Epithelial cell of prostate (primary cell): ENCODE measurements around the gene ETV7.
A peak's percentile ranks its signal among the peaks of the same experiment; 100 is the strongest.

Experiments
- DNase-seq: peaks from one replicate; pipeline ENCODE4 v3.0.0-alpha.2; 2011; ENCODE audit warnings: low read depth, low spot score
- H3K27ac ChIP-seq: fragments of 450-650 bp; 2 replicates; pipeline ENCODE4 v1.5.1; 2017; ENCODE audit warnings: mild to moderate bottlenecking

The ETV7 gene

GRCh38 chr6:36386495-36387439 lies 702 bp downstream of the ETV7 start:
- no peak overlapping the region for H3K27ac ChIP-seq
- no peak for DNase-seq

DNA sequence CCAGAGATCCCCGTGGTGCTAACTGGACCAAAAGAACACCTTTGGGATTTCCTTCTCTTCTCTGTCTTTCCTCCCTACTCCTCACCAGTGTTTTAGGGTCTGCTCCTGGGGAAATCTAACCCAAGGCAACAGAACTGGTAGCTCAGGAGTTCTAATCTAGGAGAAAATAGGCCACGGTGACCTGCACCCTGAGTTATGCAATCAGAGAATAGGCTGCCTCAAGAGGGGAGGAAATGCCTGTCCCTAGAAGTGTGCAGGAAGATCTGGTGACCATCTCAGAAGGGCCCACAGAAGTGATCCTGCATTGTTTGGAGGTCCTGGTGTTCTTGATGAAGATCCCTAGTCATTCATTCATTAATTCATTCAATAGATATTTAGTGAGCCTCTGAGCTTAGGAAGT lies 3.4 kb downstream of the ETV7 start:
- no peak for DNase-seq
- H3K27ac ChIP-seq = no peak overlapping the region

DNA sequence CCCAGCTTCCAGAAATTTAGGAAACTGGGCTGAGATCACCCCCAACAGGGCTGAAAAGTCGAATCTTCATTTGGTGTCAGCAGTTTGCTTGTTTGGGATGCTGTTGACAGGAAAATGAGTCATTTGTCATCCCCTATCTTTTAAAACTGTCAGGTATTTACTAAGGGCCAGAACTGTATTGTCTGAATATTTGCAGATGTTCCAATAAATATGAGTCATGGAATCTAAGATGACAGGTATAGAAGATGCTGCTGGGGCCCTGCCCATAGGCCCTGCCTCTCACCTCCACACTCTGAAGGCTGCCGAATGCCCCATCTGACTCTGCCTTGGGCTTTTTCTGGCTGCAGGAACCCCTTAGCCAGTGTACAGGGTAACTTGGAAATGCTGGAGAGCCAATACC lies 3.9 kb downstream of the ETV7 start:
- DNase-seq = no peak

DNA sequence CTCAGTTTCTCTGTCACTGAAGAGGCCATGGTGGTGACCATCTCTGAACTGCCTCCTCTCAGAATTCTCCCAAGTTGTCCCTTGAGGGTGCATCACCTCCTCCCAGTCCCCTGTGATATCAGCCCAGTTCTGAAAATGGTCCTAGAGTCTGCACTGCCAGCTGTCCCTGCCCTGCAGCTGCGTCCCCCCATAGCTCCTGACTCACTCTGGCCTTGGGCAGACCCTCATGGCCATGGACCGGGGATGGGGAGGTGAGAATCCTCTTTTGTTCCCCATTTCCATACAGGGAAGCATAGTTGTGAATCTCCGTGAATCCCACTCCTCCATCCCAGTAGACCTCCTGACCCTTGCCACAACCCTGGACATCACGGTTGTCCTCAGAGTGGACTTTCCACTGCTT lies 4.5 kb downstream of the ETV7 start:
- H3K27ac ChIP-seq = no peak overlapping the region
- DNase-seq = no peak

More for the DNA sequence above, 3.9 kb downstream of the ETV7 start:
- H3K27ac ChIP-seq = no peak overlapping the region

- DNase-seq = no peak
- no peak overlapping the region for H3K27ac ChIP-seq
These were observed 5.7 kb downstream of the ETV7 start for GRCh38 chr6:36381502-36382389.

- DNase-seq = no peak
- no peak overlapping the region for H3K27ac ChIP-seq
These were observed 7.3 kb downstream of the ETV7 start for GRCh38 chr6:36380166-36380565.

GRCh38 chr6:36378936-36379335 lies 8.5 kb downstream of the ETV7 start:
- DNase-seq = no peak
- H3K27ac ChIP-seq = no peak overlapping the region

GRCh38 chr6:36378243-36378920 lies 9.1 kb downstream of the ETV7 start:
- DNase-seq = no peak
- no peak overlapping the region for H3K27ac ChIP-seq

DNA sequence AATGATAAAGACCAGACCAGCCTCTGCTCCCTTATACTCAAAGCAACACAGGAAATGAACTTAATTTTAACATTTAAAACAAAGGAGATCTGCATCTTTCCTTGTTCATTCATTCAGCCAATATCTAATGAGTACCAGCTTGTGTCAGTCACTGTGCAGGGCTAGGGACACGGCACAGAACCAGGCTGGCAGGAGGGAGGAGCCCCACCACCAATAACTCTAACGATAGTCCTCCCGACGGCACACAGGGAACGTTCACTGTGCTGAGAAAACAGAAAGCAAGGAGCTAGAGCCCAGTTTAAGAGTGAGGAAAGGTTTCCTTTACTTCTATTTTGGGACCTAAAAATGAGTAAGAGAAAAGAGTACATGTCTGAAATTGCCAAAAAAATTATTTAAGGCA lies 9.9 kb downstream of the ETV7 start:
- no peak for DNase-seq
- no peak overlapping the region for H3K27ac ChIP-seq

- no peak overlapping the region for H3K27ac ChIP-seq
- DNase-seq = no peak
These were observed 10.7 kb downstream of the ETV7 start for GRCh38 chr6:36376742-36377141.

DNA sequence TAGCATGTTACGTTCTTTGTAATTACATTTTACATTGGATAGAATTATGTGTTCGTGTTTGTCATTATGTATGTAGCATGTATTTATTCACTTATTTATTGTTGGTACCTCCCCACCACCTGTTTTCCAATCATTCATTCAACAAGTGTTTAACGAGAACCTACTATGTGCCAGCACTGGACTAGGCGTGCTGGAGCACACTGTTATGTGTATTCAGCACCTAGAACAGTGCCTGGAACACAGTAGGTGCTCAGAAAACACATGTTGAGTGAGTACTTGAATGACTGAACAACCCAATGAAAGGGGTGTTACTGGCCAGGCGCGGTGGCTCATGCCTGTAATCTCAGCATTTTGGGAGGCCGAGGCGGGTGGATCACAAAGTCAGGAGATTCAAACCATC lies 11.3 kb downstream of the ETV7 start:
- no peak overlapping the region for H3K27ac ChIP-seq
- no peak for DNase-seq

- DNase-seq = no peak
- no peak overlapping the region for H3K27ac ChIP-seq
These were observed 11.8 kb downstream of the ETV7 start for GRCh38 chr6:36375644-36376155.

DNA sequence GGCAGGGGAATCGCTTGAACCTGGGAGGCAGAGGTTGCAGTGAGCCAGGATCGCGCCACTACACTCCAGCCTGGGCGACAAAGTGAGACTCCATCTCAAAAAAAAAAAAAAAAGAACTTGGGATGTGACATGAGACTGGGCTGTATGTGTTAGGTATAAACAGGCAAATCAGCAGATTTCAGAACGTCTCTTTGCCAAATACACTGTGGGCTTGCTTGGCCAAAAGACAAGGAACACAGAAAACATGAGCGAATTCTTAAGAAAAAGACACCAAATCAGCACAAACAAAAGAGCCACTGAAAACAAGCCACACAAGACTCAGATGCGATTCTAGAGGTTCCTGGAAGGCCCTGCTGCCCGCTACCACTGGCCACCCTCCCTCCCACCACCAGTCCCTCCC lies 12.5 kb downstream of the ETV7 start:
- H3K27ac ChIP-seq = no peak overlapping the region
- DNase-seq = no peak

DNA sequence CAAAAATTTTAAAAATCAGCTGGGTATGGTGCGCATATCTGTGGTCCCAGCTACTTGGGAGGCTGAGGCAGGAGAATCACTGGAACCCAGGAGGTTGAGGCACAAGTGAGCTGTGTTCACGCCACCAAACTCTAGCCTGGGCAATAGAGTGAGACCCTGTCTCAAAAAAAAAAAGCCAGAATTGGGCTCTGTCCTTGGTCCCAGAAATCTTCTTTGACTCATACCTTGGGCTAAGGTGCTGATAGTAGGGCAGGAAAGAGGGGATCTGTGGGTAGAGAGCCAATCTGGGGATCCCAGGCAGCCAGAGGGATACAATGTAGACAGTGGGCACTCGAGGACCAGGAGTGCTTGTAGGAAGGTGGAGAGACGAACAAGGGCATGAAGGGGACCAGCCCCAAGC lies 13.3 kb downstream of the ETV7 start:
- DNase-seq = no peak
- H3K27ac ChIP-seq = no peak overlapping the region

GRCh38 chr6:36373368-36374019 lies 14.0 kb downstream of the ETV7 start:
- H3K27ac ChIP-seq = no peak overlapping the region
- no peak for DNase-seq

DNA sequence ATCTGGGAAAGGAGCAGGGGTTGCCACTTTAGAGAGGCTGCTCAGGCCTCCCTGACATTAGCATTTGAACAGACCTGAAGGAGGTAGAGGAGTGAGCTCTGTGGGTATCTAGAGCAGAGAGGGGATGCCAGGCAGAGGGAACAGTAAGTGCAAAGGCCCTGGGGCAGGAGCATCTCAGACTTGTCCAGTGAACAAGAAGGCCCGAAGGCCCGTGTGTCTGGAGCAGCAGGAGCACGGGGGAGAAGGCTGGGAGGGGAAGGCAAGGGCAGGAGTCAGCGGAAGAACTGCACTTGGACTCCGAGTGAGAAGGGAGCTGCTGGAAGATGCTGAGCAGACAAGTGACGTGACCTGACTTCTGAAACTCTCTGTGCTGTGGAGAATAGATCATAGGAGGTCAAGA lies 15.4 kb downstream of the ETV7 start:
- no peak overlapping the region for H3K27ac ChIP-seq

GRCh38 chr6:36371211-36371610 lies 16.3 kb downstream of the ETV7 start:
- no peak for DNase-seq
- H3K27ac ChIP-seq = no peak overlapping the region

More for the DNA sequence above, 15.4 kb downstream of the ETV7 start:
- no peak for DNase-seq

DNA sequence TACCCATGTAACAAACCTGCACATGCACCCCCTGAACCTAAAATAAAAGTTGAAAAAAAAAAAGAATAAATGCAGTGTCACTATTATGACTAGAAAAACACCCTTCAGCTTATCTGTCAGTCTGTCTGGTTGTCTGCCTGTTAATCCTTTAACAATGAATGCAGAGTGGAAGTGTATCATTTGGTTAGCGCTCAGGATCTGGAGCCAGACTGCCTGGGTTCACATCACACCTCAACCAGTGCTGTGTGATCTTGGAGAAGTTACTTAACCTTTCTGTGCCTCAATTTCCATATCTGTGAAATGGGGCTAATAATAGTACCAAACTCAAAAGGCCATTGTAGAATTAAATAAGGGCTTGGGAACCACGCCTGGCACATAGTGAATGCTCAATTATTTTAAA lies 16.8 kb downstream of the ETV7 start:
- no peak overlapping the region for H3K27ac ChIP-seq
- DNase-seq = no peak

DNA sequence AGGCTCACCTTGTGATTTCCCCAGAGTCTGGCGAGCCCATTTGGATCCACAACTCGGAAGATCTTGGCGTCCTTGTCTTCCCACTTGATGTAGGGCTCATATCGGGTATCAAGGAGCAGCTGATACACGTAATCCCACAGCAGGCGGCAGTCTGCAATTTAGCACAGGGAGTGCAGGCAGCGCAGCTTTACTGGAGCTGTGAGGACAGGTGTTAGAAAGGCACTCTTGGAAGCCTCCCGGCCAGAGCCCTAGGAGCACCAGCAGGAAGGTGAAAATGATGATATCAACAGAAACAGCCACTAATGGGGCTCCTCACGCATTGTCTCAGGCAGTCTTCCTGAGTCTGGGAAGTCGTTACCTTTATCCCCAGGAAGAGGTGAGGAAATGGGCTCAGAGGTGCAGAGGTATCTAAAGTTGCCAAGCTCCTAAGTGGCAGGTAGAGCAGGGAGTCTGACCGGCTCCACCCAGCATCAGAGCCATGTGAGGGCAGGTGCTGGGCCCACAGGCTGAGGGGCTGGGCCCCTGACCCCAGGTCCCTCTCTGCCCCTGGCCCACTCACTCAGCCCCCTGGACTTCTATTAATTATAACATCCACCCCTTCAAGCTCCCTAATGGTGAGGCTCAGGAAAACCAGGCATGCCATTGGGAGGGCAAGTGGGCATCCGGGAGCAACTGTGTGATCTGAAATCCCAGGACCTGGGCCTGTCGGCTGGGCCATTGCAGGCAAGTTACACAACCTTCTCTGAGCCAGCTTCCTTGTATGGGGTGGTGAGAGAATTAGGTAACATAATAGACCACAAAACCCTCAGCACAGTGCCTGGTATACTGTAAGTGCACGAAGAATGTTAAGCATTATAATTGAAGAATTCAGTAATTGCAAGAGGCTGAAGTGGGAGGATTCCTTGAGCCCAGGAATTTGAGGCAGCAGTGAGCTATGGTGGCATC lies 18.3 kb downstream of the ETV7 start:
- H3K27ac ChIP-seq = no peak overlapping the region
- peak; percentile 29 for DNase-seq
